A673 (cell line): ENCODE results near the gene TRAP1. TPM values are rescaled to one million over a fixed set of nuclear protein-coding genes. Genes with fewer than 3 reads are reported as not detected.

Experiments used
- BruUV-seq: library from RNA; stranded (reverse); fragments of 400-500 nt; replicated peaks from 2 replicates; lab custom pipeline; 2021; lab: Mats Ljungman, UMichigan
- CTCF ChIA-PET: fragments of 300-600 bp; sonication (Branson Sonifier 250); formaldehyde crosslinking; loops from one replicate; lab custom pipeline; 2022; ENCODE audit warnings: antibody characterized with exemption; lab: Charles Lee
- POLR2A ChIA-PET: fragments of 300-600 bp; sonication (Branson Sonifier 250); formaldehyde crosslinking; loops from one replicate; lab custom pipeline; 2022; ENCODE audit warnings: antibody characterized with exemption; ENCODE audit not compliant: low non-redundant PET; lab: Charles Lee
- DNase-seq: peaks from one replicate; pipeline ENCODE4 v3.0.0-alpha.2; 2015; ENCODE audit warnings: low spot score
- H3K27ac ChIP-seq: fragments of 200-600 bp; sonication (generic); 2 replicates; pipeline ENCODE4 v1.5.1; 2016; ENCODE audit warnings: mixed run types, low read depth, mild to moderate bottlenecking, mixed read lengths, antibody characterized with exemption, low read length; ENCODE audit not compliant: poor library complexity, severe bottlenecking
- H3K27me3 ChIP-seq: fragments of 200-600 bp; sonication (generic); replicated peaks from 2 replicates; pipeline ENCODE4 v1.6.1; 2017; ENCODE audit warnings: mixed run types, low read depth, mild to moderate bottlenecking, mixed read lengths, antibody characterized with exemption, low read length; ENCODE audit not compliant: insufficient read depth, poor library complexity
- H3K36me3 ChIP-seq: fragments of 200-600 bp; sonication (generic); 2 replicates; pipeline ENCODE4 v1.6.1; 2016; ENCODE audit warnings: mixed run types, mild to moderate bottlenecking, mixed read lengths, antibody characterized with exemption, low read length; ENCODE audit not compliant: insufficient read depth, poor library complexity, severe bottlenecking
- H3K4me1 ChIP-seq: fragments of 200-600 bp; sonication (generic); 2 replicates; pipeline ENCODE4 v1.6.1; 2017; ENCODE audit warnings: mixed run types, mild to moderate bottlenecking, mixed read lengths, antibody characterized with exemption, low read length; ENCODE audit not compliant: insufficient read depth, poor library complexity, severe bottlenecking
- H3K4me3 ChIP-seq: fragments of 200-600 bp; sonication (generic); 2 replicates; pipeline ENCODE4 v1.5.1; 2016; ENCODE audit warnings: low read depth, mixed run types, mild to moderate bottlenecking, mixed read lengths, low read length; ENCODE audit not compliant: poor library complexity, severe bottlenecking
- H3K9me3 ChIP-seq: fragments of 200-600 bp; sonication (generic); 2 replicates; pipeline ENCODE4 v1.6.1; 2016; ENCODE audit warnings: mixed run types, low read depth, mild to moderate bottlenecking, mixed read lengths, antibody characterized with exemption, low read length; ENCODE audit not compliant: poor library complexity, severe bottlenecking
- CTCF ChIP-seq: fragments of 300-800, 200-600 bp; sonication (generic); conservative IDR thresholded peaks from 2 replicates; pipeline ENCODE4 v1.5.1; 2017; ENCODE audit warnings: low read depth, mild to moderate bottlenecking, antibody characterized with exemption, low read length, moderate library complexity, mixed read lengths
- EZH2 ChIP-seq: fragments of 200-600 bp; sonication (generic); IDR thresholded peaks from 2 replicates; pipeline ENCODE4 v1.6.1; 2017; ENCODE audit warnings: borderline replicate concordance, low read depth, mild to moderate bottlenecking, mixed read lengths, antibody characterized with exemption, low read length; ENCODE audit not compliant: poor library complexity, severe bottlenecking
- intact Hi-C: fragments of 100-400 bp; cut with micrococcal nuclease; formaldehyde crosslinking; loops from one replicate; pipeline ENCODE4 v1.10.0; 2022; ENCODE audit not compliant: unreplicated experiment
- total RNA-seq: library from RNA; stranded (reverse); gene quantifications from 2 replicates; pipeline ENCODE4 v1.2.3, GENCODE V29; 2021

Gene TRAP1
- total RNA-seq, 1 experiment from 2014 or later: 280 TPM

GRCh38 chr16:3731126-3731935, 14.0 kb upstream of the TRAP1 start:
- H3K4me3 ChIP-seq: no peak overlapping the region
- H3K4me1 ChIP-seq: no peaks in the 10 kb centered on the region
- POLR2A ChIA-PET: no interaction called here
- DNase-seq: no peak
- H3K27ac ChIP-seq: no peak overlapping the region
- no peaks in the 10 kb centered on the region for H3K9me3 ChIP-seq
- BruUV-seq: no TSS peak
- intact Hi-C loops: no loop called here
- TF ChIP-seq CTCF (no peak), EZH2 (no peak)
- H3K27me3 ChIP-seq: no peaks in the 10 kb centered on the region
- CTCF ChIA-PET: no interaction called here
- H3K36me3 ChIP-seq: peaks cover 69% of the 10 kb centered on the region

DNA sequence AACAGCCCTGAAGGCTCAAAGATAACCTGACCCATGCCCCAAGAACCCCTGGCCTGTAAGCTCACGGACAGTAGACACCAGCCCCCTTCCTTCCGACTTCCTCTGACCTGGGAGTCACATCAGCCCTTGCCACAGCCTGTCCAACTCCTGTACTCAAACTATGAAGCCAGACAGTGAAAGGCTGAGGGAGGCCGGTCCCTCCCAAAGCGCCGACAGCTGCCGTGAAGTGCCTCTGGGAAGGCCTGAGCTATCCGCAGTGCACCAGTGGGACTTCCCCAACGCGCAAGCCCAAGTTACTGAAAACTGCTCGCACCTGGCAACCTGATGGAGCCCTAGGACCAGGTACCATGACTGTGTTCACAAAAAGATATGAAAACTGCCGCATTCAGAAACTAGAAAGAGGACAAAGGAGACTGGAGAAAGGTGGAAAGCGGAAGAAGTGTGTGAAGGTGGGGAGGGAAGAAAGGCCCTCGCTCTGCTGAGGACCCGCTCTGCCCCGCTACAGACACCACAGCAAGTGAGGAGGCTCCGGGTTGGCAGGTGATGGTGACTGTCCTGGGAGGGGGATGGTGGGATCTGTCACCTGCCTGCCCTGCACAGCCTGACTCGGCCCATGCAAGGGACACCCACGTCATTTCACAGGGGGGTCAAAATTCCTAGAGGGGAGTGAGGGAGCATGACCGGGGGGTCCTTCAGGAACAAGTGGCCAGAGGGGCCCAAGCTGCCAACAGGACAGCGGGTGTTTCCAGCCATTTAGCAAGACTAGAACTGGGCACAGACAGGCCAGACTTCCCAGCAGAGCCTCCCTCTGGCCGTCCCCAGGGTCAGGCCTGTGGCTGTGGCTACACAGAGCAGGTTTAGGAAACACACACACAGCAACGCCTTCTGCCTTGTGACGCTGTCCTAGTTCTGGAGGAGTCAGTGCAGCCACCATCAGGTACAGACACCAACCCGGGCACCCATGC, 13.1 kb upstream of the TRAP1 start:
- CTCF ChIA-PET: no interaction called here
- no TSS peak for BruUV-seq

More for the DNA sequence above, 13.1 kb upstream of the TRAP1 start:
- intact Hi-C loops: no loop called here
- TF ChIP-seq CTCF (no peak), EZH2 (no peak)
- Histone ChIP-seq H3K9me3 (no peaks in the 10 kb centered on the region), H3K4me1 (no peaks in the 10 kb centered on the region), H3K27me3 (no peaks in the 10 kb centered on the region), H3K27ac (no peak overlapping the region), H3K4me3 (no peak overlapping the region), H3K36me3 (peaks cover 61% of the 10 kb centered on the region)
- POLR2A ChIA-PET: no interaction called here
- DNase-seq: no peak
